OCI-LY1 (cell line): Measurements from ENCODE around the gene RFX6.
"Not testable (repeated sequence)": the region's sequence is repeated elsewhere in the genome, so short reads cannot be mapped to it uniquely, and the experiment has no call there.

Experiments used
- EZH2 ChIP-seq: fragments of 200-600 bp; sonication (generic), shearing (Covaris generic); IDR thresholded peaks from 2 replicates; pipeline ENCODE4 v1.8.0; 2017; ENCODE audit warnings: borderline replicate concordance, mixed run types, mild to moderate bottlenecking, antibody characterized with exemption, low read length, moderate library complexity, mixed read lengths
- TF ChIP-seq, protein P1 (sequence below): fragments of 200-600 bp; sonication (generic), shearing (Covaris generic); IDR thresholded peaks from 2 replicates; pipeline ENCODE4 v1.5.1; 2017; ENCODE audit warnings: mild to moderate bottlenecking, antibody characterized with exemption, low read length, moderate library complexity, mixed read lengths

GRCh38 chr6:116834526-116834925, 42.5 kb upstream of the RFX6 start:
- TF ChIP-seq, protein P1, sequence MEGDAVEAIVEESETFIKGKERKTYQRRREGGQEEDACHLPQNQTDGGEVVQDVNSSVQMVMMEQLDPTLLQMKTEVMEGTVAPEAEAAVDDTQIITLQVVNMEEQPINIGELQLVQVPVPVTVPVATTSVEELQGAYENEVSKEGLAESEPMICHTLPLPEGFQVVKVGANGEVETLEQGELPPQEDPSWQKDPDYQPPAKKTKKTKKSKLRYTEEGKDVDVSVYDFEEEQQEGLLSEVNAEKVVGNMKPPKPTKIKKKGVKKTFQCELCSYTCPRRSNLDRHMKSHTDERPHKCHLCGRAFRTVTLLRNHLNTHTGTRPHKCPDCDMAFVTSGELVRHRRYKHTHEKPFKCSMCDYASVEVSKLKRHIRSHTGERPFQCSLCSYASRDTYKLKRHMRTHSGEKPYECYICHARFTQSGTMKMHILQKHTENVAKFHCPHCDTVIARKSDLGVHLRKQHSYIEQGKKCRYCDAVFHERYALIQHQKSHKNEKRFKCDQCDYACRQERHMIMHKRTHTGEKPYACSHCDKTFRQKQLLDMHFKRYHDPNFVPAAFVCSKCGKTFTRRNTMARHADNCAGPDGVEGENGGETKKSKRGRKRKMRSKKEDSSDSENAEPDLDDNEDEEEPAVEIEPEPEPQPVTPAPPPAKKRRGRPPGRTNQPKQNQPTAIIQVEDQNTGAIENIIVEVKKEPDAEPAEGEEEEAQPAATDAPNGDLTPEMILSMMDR, result not testable (repeated sequence)
- TF ChIP-seq EZH2, result not testable (repeated sequence)
